ENCODE measurements around the gene MARK4.

Gene MARK4

GRCh38 chr19:45250832-45251451 lies at the start of gene MARK4:
MARK4 (plus strand) TSS chr19:45251271; CDS start chr19:45251589, 318 bp downstream.
- Mint-ChIP-seq H3K4me3 (peak within 1 kb of the TSS; percentile 88 to 96 (median 95)), H3K9me3 (no peaks in the 10 kb centered on the region), H3K4me1 (peaks cover 30% of the 10 kb centered on the region), H3K36me3 (ENCODE audit: low read depth) (no peaks in the 10 kb centered on the region), H3K27ac (peak within 1 kb of the TSS; percentile 78 to 91 (median 87)), H3K27me3 (ENCODE audit: low read depth) (no peaks in the 10 kb centered on the region)
- no peak for TF ChIP-seq CTCF (IDR thresholded peaks at IDR 0.05; ENCODE audit: unreplicated experiment in 3 of 3)

DNA sequence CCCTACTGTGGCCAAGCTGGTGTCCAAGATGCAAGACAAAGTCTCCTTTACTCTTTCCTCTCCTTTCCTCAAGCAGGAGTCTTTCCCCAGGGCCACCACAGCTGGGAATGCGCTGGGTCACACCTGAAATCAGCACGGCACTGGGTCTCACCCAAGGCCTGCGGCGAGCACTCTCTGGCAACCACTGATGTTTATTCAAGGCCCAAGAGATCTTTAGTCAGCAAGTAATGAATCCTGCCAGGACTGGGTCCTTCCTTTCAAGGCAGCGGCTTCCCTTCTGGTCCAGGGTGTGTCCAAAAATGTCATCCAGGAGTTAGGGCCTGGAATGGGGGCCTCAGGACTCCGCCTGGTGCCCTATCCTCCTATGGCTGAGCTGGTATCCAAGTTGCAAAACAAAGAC lies 48.4 kb upstream of the MARK4 start:
- TF ChIP-seq CTCF (IDR thresholded peaks at IDR 0.05; ENCODE audit: unreplicated experiment in 3 of 3) = no peak
- H3K9me3 Mint-ChIP-seq = no peaks in the 10 kb centered on the region
- H3K4me1 Mint-ChIP-seq = peaks cover 4% of the 10 kb centered on the region
- no peaks in the 10 kb centered on the region for H3K36me3 Mint-ChIP-seq (ENCODE audit: low read depth)
- no peak overlapping the region for H3K27ac Mint-ChIP-seq
- no peak overlapping the region for H3K4me3 Mint-ChIP-seq
- peaks cover 4% of the 10 kb centered on the region for H3K27me3 Mint-ChIP-seq (ENCODE audit: low read depth)

- Mint-ChIP-seq H3K27me3 (ENCODE audit: low read depth) (no peaks in the 10 kb centered on the region), H3K9me3 (no peaks in the 10 kb centered on the region), H3K4me3 (no peak overlapping the region), H3K36me3 (ENCODE audit: low read depth) (no peaks in the 10 kb centered on the region), H3K27ac (no peak overlapping the region), H3K4me1 (no peaks in the 10 kb centered on the region)
- no peak for TF ChIP-seq CTCF (IDR thresholded peaks at IDR 0.05; ENCODE audit: unreplicated experiment in 3 of 3)
These were observed 45.3 kb upstream of the MARK4 start for GRCh38 chr19:45205810-45206209.

GRCh38 chr19:45206328-45206727 lies 44.7 kb upstream of the MARK4 start:
- H3K27ac Mint-ChIP-seq = no peak overlapping the region
- H3K9me3 Mint-ChIP-seq = no peaks in the 10 kb centered on the region
- no peaks in the 10 kb centered on the region for H3K4me1 Mint-ChIP-seq
- peaks cover 4% of the 10 kb centered on the region for H3K27me3 Mint-ChIP-seq (ENCODE audit: low read depth)
- TF ChIP-seq CTCF (IDR thresholded peaks at IDR 0.05; ENCODE audit: unreplicated experiment in 3 of 3) = no peak
- H3K4me3 Mint-ChIP-seq = no peak overlapping the region
- H3K36me3 Mint-ChIP-seq (ENCODE audit: low read depth) = no peaks in the 10 kb centered on the region

DNA sequence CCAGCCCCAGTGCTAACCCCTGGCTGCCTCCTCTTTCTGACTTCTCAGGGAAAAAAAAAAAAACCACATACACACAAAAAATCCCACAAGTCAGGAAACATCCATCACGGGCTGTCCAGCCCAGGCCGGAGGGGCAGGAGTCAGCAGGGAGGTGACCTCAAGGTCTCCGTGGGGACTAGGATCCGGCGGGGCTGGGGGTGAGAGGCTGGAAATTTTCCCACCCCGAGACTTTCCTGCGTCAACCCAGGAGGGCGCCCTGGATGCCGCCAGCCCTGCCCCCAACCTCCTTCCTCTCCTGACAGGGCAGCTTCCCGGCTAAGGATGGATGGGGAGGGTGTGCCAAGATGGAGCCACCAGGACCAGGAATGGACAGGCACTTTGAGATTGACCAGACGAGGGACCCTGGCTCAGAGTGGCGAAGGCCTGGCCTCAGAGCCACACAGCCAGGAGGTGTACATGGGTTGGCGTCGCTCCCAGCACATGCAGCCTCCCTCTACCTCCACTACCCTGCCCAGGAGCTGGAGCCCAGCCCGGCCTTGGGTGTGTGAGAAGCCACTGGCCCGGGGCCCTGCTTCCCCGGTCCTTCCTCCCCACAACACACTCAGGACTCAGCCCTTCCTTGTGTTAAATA lies 39.2 kb upstream of the MARK4 start:
- peaks cover 17% of the 10 kb centered on the region for H3K4me1 Mint-ChIP-seq
- H3K27ac Mint-ChIP-seq = peak overlapping the region in 1 of 3 experiments; percentile 38
- H3K9me3 Mint-ChIP-seq = no peaks in the 10 kb centered on the region
- H3K27me3 Mint-ChIP-seq (ENCODE audit: low read depth) = peaks cover 46% of the 10 kb centered on the region
- H3K4me3 Mint-ChIP-seq = no peak overlapping the region
- H3K36me3 Mint-ChIP-seq (ENCODE audit: low read depth) = no peaks in the 10 kb centered on the region
- no peak for TF ChIP-seq CTCF (IDR thresholded peaks at IDR 0.05; ENCODE audit: unreplicated experiment in 3 of 3)

GRCh38 chr19:45213031-45213430 lies 38.0 kb upstream of the MARK4 start:
- peaks cover 58% of the 10 kb centered on the region for H3K27me3 Mint-ChIP-seq (ENCODE audit: low read depth)
- no peak overlapping the region for H3K4me3 Mint-ChIP-seq
- no peaks in the 10 kb centered on the region for H3K9me3 Mint-ChIP-seq
- TF ChIP-seq CTCF (IDR thresholded peaks at IDR 0.05; ENCODE audit: unreplicated experiment in 3 of 3) = no peak
- H3K27ac Mint-ChIP-seq = no peak overlapping the region
- no peaks in the 10 kb centered on the region for H3K36me3 Mint-ChIP-seq (ENCODE audit: low read depth)
- H3K4me1 Mint-ChIP-seq = peaks cover 20% of the 10 kb centered on the region

All from nephron (organoid).